Measurements from ENCODE around the gene ESR2. TPM values are rescaled to one million over a fixed set of nuclear protein-coding genes. Genes with fewer than 3 reads are reported as not detected.

Gene ESR2
- total RNA-seq, 1 experiment from 2014 or later = 0.47 TPM

- POLR2A ChIA-PET = no interaction called here
- no peaks in the 10 kb centered on the region for H3K9me3 Mint-ChIP-seq (ENCODE audit: unreplicated experiment)
- H3K36me3 Mint-ChIP-seq (ENCODE audit: insufficient read depth, unreplicated experiment) = peaks cover 76% of the 10 kb centered on the region
- no peak for TF ChIP-seq CTCF (IDR thresholded peaks at IDR 0.05; ENCODE audit: unreplicated experiment)
- DNase-seq (ENCODE audit: unreplicated experiment) = no peak
- H3K4me1 Mint-ChIP-seq (ENCODE audit: insufficient read depth, unreplicated experiment) = peaks cover 9% of the 10 kb centered on the region
- BruUV-seq (replicated peaks) = no TSS peak
- no peak overlapping the region for H3K27ac Mint-ChIP-seq (ENCODE audit: low read depth, unreplicated experiment)
- H3K4me3 Mint-ChIP-seq (ENCODE audit: unreplicated experiment) = no peak overlapping the region
- no peaks in the 10 kb centered on the region for H3K27me3 Mint-ChIP-seq (ENCODE audit: insufficient read depth, unreplicated experiment)
- CTCF ChIA-PET = interaction anchor here (0.5 to 2.4 kb wide), 2 partner anchors 75 to 116 kb away, joined by 6 to 8 read pairs; no protein-coding TSS in a partner anchor
- intact Hi-C loops (cut with micrococcal nuclease) = no loop called here
These were observed 66.3 kb downstream of the ESR2 start for GRCh38 chr14:64227856-64228255.

- no peak for TF ChIP-seq CTCF (IDR thresholded peaks at IDR 0.05; ENCODE audit: unreplicated experiment)
- Mint-ChIP-seq H3K4me1 (ENCODE audit: insufficient read depth, unreplicated experiment) (no peaks in the 10 kb centered on the region), H3K27me3 (ENCODE audit: insufficient read depth, unreplicated experiment) (no peaks in the 10 kb centered on the region), H3K36me3 (ENCODE audit: insufficient read depth, unreplicated experiment) (peaks cover 82% of the 10 kb centered on the region), H3K4me3 (ENCODE audit: unreplicated experiment) (no peak overlapping the region), H3K27ac (ENCODE audit: low read depth, unreplicated experiment) (no peak overlapping the region), H3K9me3 (ENCODE audit: unreplicated experiment) (no peaks in the 10 kb centered on the region)
- POLR2A ChIA-PET = no interaction called here
- DNase-seq (ENCODE audit: unreplicated experiment) = no peak
- intact Hi-C loops (cut with micrococcal nuclease) = no loop called here
- CTCF ChIA-PET = no interaction called here
- BruUV-seq (replicated peaks) = no TSS peak
These were observed 68.9 kb downstream of the ESR2 start for GRCh38 chr14:64225151-64225757.

GRCh38 chr14:64221391-64222003 lies 72.7 kb downstream of the ESR2 start:
- H3K27ac Mint-ChIP-seq (ENCODE audit: low read depth, unreplicated experiment) = no peak overlapping the region

More at GRCh38 chr14:64221391-64222003, 72.7 kb downstream of the ESR2 start:
- no TSS peak for BruUV-seq (replicated peaks)
- Mint-ChIP-seq H3K9me3 (ENCODE audit: unreplicated experiment) (no peaks in the 10 kb centered on the region), H3K27me3 (ENCODE audit: insufficient read depth, unreplicated experiment) (no peaks in the 10 kb centered on the region), H3K36me3 (ENCODE audit: insufficient read depth, unreplicated experiment) (peaks cover 98% of the 10 kb centered on the region), H3K4me1 (ENCODE audit: insufficient read depth, unreplicated experiment) (no peaks in the 10 kb centered on the region), H3K4me3 (ENCODE audit: unreplicated experiment) (no peak overlapping the region)
- no peak for TF ChIP-seq CTCF (IDR thresholded peaks at IDR 0.05; ENCODE audit: unreplicated experiment)
- ChIA-PET CTCF (no interaction called here), POLR2A (no interaction called here)
- intact Hi-C loops (cut with micrococcal nuclease) = no loop called here
- DNase-seq (ENCODE audit: unreplicated experiment) = no peak
